Effector memory CD8-positive, alpha-beta T cell (primary cell): Measurements from ENCODE around the gene NCOA4.
"Not testable (repeated sequence)": the region's sequence is repeated elsewhere in the genome, so short reads cannot be mapped to it uniquely, and the experiment has no call there.

Experiments
- ATAC-seq: fragments of 150-1000 bp; cut with Tn5 transposase; replicated peaks from 2 replicates; pipeline ENCODE4 v1.10.0; 2021; ENCODE audit warnings: mild to moderate bottlenecking, moderate library complexity
- DNase-seq, 3 experiments: peaks; one replicate each; pipeline ENCODE4 v3.0.0; 2021
- H3K27ac Mint-ChIP-seq, 2 donors: one replicate each; pipeline ENCODE4 v1.8.0; 2022; ENCODE audit warnings: mild to moderate bottlenecking in 2 of 2, mixed read lengths in 2 of 2, moderate library complexity in 2 of 2
- H3K27me3 Mint-ChIP-seq, 2 donors: one replicate each; pipeline ENCODE4 v1.8.0; 2022; ENCODE audit warnings: mixed read lengths in 2 of 2
- H3K36me3 Mint-ChIP-seq: one replicate; pipeline ENCODE4 v1.8.0; 2022; ENCODE audit warnings: mild to moderate bottlenecking, moderate library complexity, mixed read lengths; ENCODE audit not compliant: insufficient read depth
- H3K4me1 Mint-ChIP-seq, 2 donors: one replicate each; pipeline ENCODE4 v1.8.0; 2022; ENCODE audit warnings: low read depth in 2 of 2, mixed read lengths in 2 of 2
- H3K4me3 Mint-ChIP-seq, 2 donors: one replicate each; pipeline ENCODE4 v1.8.0; 2022; ENCODE audit warnings: mild to moderate bottlenecking in 2 of 2, mixed read lengths in 2 of 2, moderate library complexity in 2 of 2
- H3K9me3 Mint-ChIP-seq, 2 donors: one replicate each; pipeline ENCODE4 v1.8.0; 2022; ENCODE audit warnings: mixed read lengths in 2 of 2

NCOA4 gene

GRCh38 chr10:45974041-45974440 lies 56.4 kb downstream of the NCOA4 start:
- not testable (repeated sequence) for ATAC-seq, DNase-seq, H3K9me3 Mint-ChIP-seq, H3K27me3 Mint-ChIP-seq
- H3K4me3 Mint-ChIP-seq: peak overlapping the region; percentile 93 to 100
- H3K27ac Mint-ChIP-seq: peak overlapping the region; percentile 92 to 94
- H3K4me1 Mint-ChIP-seq: peaks cover 32 to 34% of the 10 kb centered on the region in 2 donors
- H3K36me3 Mint-ChIP-seq: peaks cover 30% of the 10 kb centered on the region

GRCh38 chr10:45972813-45973169 lies 57.6 kb downstream of the NCOA4 start:
- not testable (repeated sequence) for H3K27me3 Mint-ChIP-seq, ATAC-seq, DNase-seq, H3K9me3 Mint-ChIP-seq
- Mint-ChIP-seq H3K27ac (peak overlapping the region; percentile 92 to 94), H3K4me1 (peaks cover 32 to 34% of the 10 kb centered on the region in 2 donors), H3K4me3 (peak overlapping the region; percentile 93 to 100), H3K36me3 (peaks cover 23% of the 10 kb centered on the region)

- Mint-ChIP-seq H3K27ac (peak within 1 kb of the TSS; percentile 92 to 94), H3K4me3 (peak within 1 kb of the TSS; percentile 93 to 100), H3K36me3 (peaks cover 18% of the 10 kb centered on the region), H3K4me1 (peaks cover 32 to 34% of the 10 kb centered on the region in 2 donors)
- H3K27me3 Mint-ChIP-seq, H3K9me3 Mint-ChIP-seq: not testable (repeated sequence)
- DNase-seq: peak; percentile 83 to 88 (median 87)
- ATAC-seq: peak; percentile 89
Measured at GRCh38 chr10:45972106-45972812, 58.2 kb downstream of the NCOA4 start, which contains the start of gene TIMM23. Gene TIMM23 (plus strand): TSS chr10:45972489. CDS start chr10:45972625, 136 bp downstream.

GRCh38 chr10:45971742-45972105 lies 58.7 kb downstream of the NCOA4 start:
- H3K9me3 Mint-ChIP-seq, DNase-seq: not testable (repeated sequence)

GRCh38 chr10:45971019-45971418 lies 59.4 kb downstream of the NCOA4 start:
- H3K4me1 Mint-ChIP-seq: peaks cover 34 to 38% of the 10 kb centered on the region in 2 donors
- not testable (repeated sequence) for DNase-seq, H3K9me3 Mint-ChIP-seq, ATAC-seq, H3K27me3 Mint-ChIP-seq
- peak overlapping the region in 1 of 2 donors; percentile 92 for H3K27ac Mint-ChIP-seq
- H3K36me3 Mint-ChIP-seq: peaks cover 16% of the 10 kb centered on the region
- H3K4me3 Mint-ChIP-seq: peak overlapping the region; percentile 93 to 100

More at GRCh38 chr10:45971742-45972105, 58.7 kb downstream of the NCOA4 start:
- ATAC-seq: peak; percentile 48
- Mint-ChIP-seq H3K36me3 (peaks cover 16% of the 10 kb centered on the region), H3K27ac (peak overlapping the region; percentile 92 to 94), H3K4me1 (peaks cover 34 to 35% of the 10 kb centered on the region in 2 donors), H3K4me3 (peak overlapping the region; percentile 93 to 100)
- H3K27me3 Mint-ChIP-seq: not testable (repeated sequence)

GRCh38 chr10:45962686-45963452 lies 67.6 kb downstream of the NCOA4 start:
- not testable (repeated sequence) for ATAC-seq, H3K4me3 Mint-ChIP-seq, DNase-seq, H3K27ac Mint-ChIP-seq, H3K27me3 Mint-ChIP-seq, H3K9me3 Mint-ChIP-seq, H3K4me1 Mint-ChIP-seq
- H3K36me3 Mint-ChIP-seq: peaks cover 15% of the 10 kb centered on the region

GRCh38 chr10:45957928-45958327 lies 72.5 kb downstream of the NCOA4 start:
- Mint-ChIP-seq H3K27ac (peak overlapping the region in 1 of 2 donors; percentile 72), H3K36me3 (peaks cover 24% of the 10 kb centered on the region)
- ATAC-seq, H3K4me3 Mint-ChIP-seq, H3K9me3 Mint-ChIP-seq, H3K4me1 Mint-ChIP-seq, DNase-seq, H3K27me3 Mint-ChIP-seq: not testable (repeated sequence)

- not testable (repeated sequence) for H3K27me3 Mint-ChIP-seq, H3K9me3 Mint-ChIP-seq, H3K27ac Mint-ChIP-seq, DNase-seq, H3K4me1 Mint-ChIP-seq, H3K4me3 Mint-ChIP-seq, ATAC-seq
- H3K36me3 Mint-ChIP-seq: peaks cover 24% of the 10 kb centered on the region
Measured at GRCh38 chr10:45956634-45957033, 73.8 kb downstream of the NCOA4 start.
